Stimulated activated CD8-positive, alpha-beta memory T cell treated with anti-CD3 and anti-CD28 coated beads, Interleukin-7, amount 100 ng/mL, for 1 hour (primary cell): ENCODE data around the gene KCNJ18.
"Not testable (repeated sequence)": the region's sequence is repeated elsewhere in the genome, so short reads cannot be mapped to it uniquely, and the experiment has no call there.

Experiments
- DNase-seq, 2 donors: peaks; one replicate each; pipeline ENCODE4 v3.0.0-alpha.2; 2020; ENCODE audit warnings: low read depth in 2 of 2

Gene KCNJ18

GRCh38 chr17:21724216-21725006 is 32.1 kb downstream of the KCNJ18 start:
- DNase-seq, result not testable (repeated sequence)

- not testable (repeated sequence) for DNase-seq
Measured at GRCh38 chr17:21731076-21731475, 38.8 kb downstream of the KCNJ18 start.

- not testable (repeated sequence) for DNase-seq
Measured at GRCh38 chr17:21733931-21734330, 41.6 kb downstream of the KCNJ18 start.

- DNase-seq, result not testable (repeated sequence)
Measured at GRCh38 chr17:21735814-21736213, 43.5 kb downstream of the KCNJ18 start.

- DNase-seq, result not testable (repeated sequence)
Measured at GRCh38 chr17:21737015-21737580, 44.8 kb downstream of the KCNJ18 start.

GRCh38 chr17:21738241-21738640 is 45.9 kb downstream of the KCNJ18 start:
- DNase-seq, result not testable (repeated sequence)

GRCh38 chr17:21738877-21739474 is 46.7 kb downstream of the KCNJ18 start:
- DNase-seq, result not testable (repeated sequence)

- DNase-seq, result not testable (repeated sequence)
Measured at GRCh38 chr17:21739485-21739884, 47.2 kb downstream of the KCNJ18 start.

- DNase-seq, result not testable (repeated sequence)
Measured at GRCh38 chr17:21740836-21741235, 48.5 kb downstream of the KCNJ18 start.

GRCh38 chr17:21741520-21741919 is 49.2 kb downstream of the KCNJ18 start:
- DNase-seq, result not testable (repeated sequence)

- no peak for DNase-seq
Measured at GRCh38 chr17:21742326-21742725, 50.0 kb downstream of the KCNJ18 start.

GRCh38 chr17:21744151-21744550 is 51.8 kb downstream of the KCNJ18 start:
- DNase-seq, result not testable (repeated sequence)

- not testable (repeated sequence) for DNase-seq
Measured at GRCh38 chr17:21744621-21745020, 52.3 kb downstream of the KCNJ18 start.

GRCh38 chr17:21745385-21746054 is 53.2 kb downstream of the KCNJ18 start:
- DNase-seq, result not testable (repeated sequence)

- not testable (repeated sequence) for DNase-seq
Measured at GRCh38 chr17:21746415-21746814, 54.1 kb downstream of the KCNJ18 start.

- DNase-seq, result not testable (repeated sequence)
Measured at GRCh38 chr17:21747195-21747915, 55.0 kb downstream of the KCNJ18 start.

- not testable (repeated sequence) for DNase-seq
Measured at GRCh38 chr17:21748686-21749085, 56.4 kb downstream of the KCNJ18 start.

GRCh38 chr17:21749696-21750531 is 57.6 kb downstream of the KCNJ18 start:
- not testable (repeated sequence) for DNase-seq

- DNase-seq, result not testable (repeated sequence)
Measured at GRCh38 chr17:21751111-21751510, 58.8 kb downstream of the KCNJ18 start.
